WI38 (cell line): ENCODE data around the gene TLN1.

Source experiments
- H3K4me3 ChIP-seq: 2 replicates; pipeline ENCODE4 v1.5.1; 2011; ENCODE audit warnings: low read depth, mild to moderate bottlenecking, control low read depth, low read length
- TF ChIP-seq, protein P1 (sequence below): IDR thresholded peaks from 2 replicates; pipeline ENCODE4 v1.5.1; 2012; ENCODE audit warnings: low read depth, mild to moderate bottlenecking, control low read depth, low read length

The TLN1 gene

DNA sequence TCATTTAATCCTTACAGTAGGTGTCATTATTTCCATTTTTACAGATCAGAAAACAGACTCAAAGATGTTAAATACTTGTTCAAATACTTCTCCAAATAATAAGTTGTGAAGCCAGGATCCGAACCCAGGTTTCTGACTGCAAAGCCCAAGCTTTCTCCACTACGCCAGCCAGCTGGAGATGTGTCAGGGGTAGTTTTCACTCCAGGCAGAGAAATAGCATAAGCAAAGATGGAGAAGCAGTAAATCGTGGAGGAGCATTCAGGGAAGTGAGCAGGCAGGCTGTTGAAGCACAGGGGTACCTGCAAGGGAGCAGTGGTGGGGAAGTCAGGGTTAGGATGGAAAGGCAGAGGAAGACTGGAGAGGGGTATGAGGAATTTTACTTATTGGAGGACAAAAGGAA, 2.9 kb downstream of the TLN1 start:
- TF ChIP-seq, protein P1, sequence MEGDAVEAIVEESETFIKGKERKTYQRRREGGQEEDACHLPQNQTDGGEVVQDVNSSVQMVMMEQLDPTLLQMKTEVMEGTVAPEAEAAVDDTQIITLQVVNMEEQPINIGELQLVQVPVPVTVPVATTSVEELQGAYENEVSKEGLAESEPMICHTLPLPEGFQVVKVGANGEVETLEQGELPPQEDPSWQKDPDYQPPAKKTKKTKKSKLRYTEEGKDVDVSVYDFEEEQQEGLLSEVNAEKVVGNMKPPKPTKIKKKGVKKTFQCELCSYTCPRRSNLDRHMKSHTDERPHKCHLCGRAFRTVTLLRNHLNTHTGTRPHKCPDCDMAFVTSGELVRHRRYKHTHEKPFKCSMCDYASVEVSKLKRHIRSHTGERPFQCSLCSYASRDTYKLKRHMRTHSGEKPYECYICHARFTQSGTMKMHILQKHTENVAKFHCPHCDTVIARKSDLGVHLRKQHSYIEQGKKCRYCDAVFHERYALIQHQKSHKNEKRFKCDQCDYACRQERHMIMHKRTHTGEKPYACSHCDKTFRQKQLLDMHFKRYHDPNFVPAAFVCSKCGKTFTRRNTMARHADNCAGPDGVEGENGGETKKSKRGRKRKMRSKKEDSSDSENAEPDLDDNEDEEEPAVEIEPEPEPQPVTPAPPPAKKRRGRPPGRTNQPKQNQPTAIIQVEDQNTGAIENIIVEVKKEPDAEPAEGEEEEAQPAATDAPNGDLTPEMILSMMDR: no peak
- H3K4me3 ChIP-seq: peak overlapping the region; percentile 86

DNA sequence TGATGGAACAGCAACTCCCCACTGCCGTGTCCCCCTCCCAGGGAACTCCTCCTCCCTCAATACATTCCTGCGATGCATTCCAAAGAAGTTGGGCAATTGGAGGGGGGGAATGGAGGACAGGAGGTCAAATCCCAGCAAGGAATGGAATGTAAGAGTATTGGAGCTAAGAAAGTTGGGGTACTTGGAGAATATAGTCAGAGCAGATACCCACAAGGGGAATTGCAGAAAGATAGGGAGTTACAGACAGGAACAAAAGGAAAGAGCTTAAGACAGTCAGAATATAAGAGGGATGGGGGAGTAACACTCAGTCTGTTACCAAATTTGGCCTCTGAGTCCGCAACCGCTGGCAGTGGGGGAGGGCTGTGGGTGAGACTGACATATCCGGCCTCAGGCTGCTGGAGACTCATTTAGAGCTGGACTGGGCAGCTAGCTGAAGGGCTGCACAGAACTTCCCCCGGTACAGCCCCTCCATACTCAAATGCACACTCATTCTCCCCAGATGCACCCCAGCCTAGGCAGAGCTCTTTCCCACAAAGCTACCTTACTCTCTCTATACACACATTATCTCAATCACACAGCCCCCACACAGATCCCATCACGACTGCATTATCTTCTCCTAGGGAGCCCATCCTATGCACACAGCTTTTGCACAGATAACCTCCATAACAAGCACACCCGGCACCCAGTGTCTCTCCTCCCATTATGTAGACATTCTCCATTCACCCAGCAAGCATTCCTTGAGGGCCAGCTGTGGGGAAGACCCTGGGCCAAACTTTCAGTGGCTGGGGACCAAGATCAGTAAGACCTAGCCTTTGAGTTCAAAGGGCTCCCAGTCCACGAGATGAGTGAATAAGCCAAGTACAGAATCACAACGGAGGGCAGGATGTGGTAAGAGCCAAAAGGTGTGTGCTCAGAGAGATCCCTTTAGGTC, 3.7 kb downstream of the TLN1 start:
- peak overlapping the region; percentile 86 for H3K4me3 ChIP-seq
- TF ChIP-seq, protein P1: no peak

DNA sequence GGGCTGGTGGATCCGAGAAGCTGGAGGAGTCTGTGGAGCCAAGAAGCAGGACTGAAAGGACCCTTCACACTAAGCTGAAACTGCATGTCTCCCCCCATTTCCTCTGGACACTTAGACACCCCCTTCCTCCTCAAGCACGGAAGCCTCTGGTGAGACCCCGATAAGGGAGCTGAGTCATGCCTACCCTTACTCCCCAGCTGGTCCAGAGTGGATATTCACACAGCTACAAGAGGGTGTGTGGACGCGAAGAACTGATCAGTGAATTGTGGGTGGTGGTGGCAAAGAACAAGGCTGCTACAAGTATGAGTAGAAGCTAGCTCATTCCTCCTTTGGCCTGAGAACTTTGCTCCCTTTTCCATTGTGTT, 4.3 kb downstream of the TLN1 start:
- TF ChIP-seq, protein P1: no peak
- H3K4me3 ChIP-seq: peak overlapping the region; percentile 86

DNA sequence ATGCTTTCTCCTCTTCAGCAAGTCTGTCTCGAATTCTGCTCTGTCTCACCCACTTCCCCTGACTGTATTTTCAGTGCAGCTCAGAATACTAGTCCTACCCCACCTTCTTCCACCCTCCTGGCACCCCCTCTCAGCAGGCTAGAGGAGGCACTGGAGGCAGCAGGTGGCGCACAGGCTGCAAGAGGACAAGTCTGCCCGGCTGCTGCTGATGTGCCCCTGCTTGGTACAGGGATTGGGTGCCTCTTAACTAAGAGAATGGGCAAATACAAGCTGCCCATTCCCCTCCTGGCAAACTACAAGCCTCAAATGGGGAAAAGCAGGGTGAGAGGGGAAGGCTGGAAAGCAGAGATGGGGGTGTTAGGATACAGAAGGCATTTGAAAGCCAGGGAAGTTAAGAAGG, 5.1 kb downstream of the TLN1 start:
- H3K4me3 ChIP-seq: peak overlapping the region; percentile 86
- TF ChIP-seq, protein P1: peak; percentile 12; the same call in 1 of the 2 replicates

DNA sequence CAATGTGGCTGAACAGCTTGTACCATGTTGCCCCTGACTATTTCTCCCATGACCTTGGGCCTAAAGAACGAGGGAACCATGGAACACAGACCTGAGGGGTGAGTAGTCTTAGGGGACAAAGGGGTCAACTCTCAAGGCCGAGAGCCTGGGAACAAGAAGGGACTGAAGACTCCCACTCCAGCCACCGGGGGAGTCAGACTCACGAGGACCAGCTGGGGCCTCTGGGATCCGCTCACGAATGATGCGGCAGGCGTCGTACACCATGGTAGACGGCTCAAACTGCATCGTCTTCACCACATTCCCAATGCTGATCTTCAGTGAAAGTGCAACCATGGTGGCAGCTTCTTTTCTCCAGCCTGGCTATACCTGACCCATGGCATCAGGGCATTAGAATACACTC, 6.6 kb downstream of the TLN1 start:
- no peak overlapping the region for H3K4me3 ChIP-seq
- TF ChIP-seq, protein P1: no peak

DNA sequence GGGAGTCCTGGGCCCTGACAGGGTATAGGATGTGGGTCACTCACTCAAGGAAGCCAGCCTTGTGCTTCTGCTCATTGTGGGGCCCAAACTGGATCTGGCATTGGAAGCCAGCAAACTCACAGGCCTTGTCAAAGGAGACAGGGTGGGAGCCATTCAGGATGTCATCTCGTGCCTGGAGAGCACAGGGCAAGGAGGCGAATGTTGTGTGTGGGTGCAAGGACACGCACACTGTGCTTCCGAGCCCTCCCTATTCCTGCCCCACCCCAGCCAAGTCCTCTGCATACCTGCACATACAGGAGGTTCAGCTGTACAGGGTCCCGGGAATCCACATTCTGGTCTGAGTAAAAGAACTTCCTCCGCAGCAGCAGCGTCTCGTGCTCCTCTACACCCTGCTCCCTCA, 8.1 kb downstream of the TLN1 start:
- TF ChIP-seq, protein P1: no peak
- H3K4me3 ChIP-seq: no peak overlapping the region

DNA sequence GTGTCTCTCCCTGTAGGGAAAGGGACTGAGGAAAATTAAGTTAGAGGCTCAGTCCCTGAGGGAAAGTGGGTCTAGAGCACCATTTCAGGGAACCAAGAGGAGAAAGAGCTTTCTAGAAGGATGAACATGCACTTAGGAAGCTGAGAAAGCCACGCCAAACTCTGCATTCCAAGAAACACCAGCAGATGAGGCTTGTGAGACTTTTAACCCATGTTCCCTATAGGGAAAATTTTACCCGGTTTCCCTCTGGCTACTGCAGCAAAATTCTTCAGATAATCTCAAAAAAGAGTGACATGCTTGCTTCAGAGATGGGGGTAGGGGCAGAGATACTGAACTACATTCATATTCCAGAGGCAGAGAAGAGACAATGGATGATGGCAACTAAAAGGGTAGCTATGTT, 8.6 kb downstream of the TLN1 start:
- H3K4me3 ChIP-seq: no peak overlapping the region
- TF ChIP-seq, protein P1: no peak
